GM19193 (cell line): ENCODE results near the gene TTYH1.

Experiments
- POLR2A ChIP-seq: IDR thresholded peaks from 4 replicates; pipeline ENCODE4 v1.6.1; 2011; ENCODE audit not compliant: insufficient read depth, insufficient read length; ENCODE audit errors: extremely low read depth

The TTYH1 gene

GRCh38 chr19:54393381-54393780 lies 21.9 kb upstream of the TTYH1 start:
- no peak for TF ChIP-seq POLR2A

GRCh38 chr19:54395685-54396084 lies 19.6 kb upstream of the TTYH1 start:
- no peak for TF ChIP-seq POLR2A

GRCh38 chr19:54399189-54399588 lies 16.1 kb upstream of the TTYH1 start:
- TF ChIP-seq POLR2A: no peak

GRCh38 chr19:54400913-54401312 lies 14.4 kb upstream of the TTYH1 start:
- TF ChIP-seq POLR2A: no peak

GRCh38 chr19:54403054-54403453 lies 12.2 kb upstream of the TTYH1 start:
- no peak for TF ChIP-seq POLR2A

GRCh38 chr19:54405628-54406027 lies 9.6 kb upstream of the TTYH1 start:
- no peak for TF ChIP-seq POLR2A

GRCh38 chr19:54407780-54408179 lies 7.5 kb upstream of the TTYH1 start:
- TF ChIP-seq POLR2A: no peak

GRCh38 chr19:54408456-54409026 lies 6.7 kb upstream of the TTYH1 start:
- TF ChIP-seq POLR2A: no peak

GRCh38 chr19:54411033-54411432 lies 4.2 kb upstream of the TTYH1 start:
- no peak for TF ChIP-seq POLR2A

- no peak for TF ChIP-seq POLR2A
Observed at GRCh38 chr19:54412877-54413276, 2.4 kb upstream of the TTYH1 start.

- TF ChIP-seq POLR2A: no peak
Observed at GRCh38 chr19:54414156-54414555, 1.1 kb upstream of the TTYH1 start.

GRCh38 chr19:54415901-54416673 lies 823 bp downstream of the TTYH1 start:
- no peak for TF ChIP-seq POLR2A

GRCh38 chr19:54416695-54417491 lies 1.6 kb downstream of the TTYH1 start:
- no peak for TF ChIP-seq POLR2A

GRCh38 chr19:54418030-54418929 lies 3.0 kb downstream of the TTYH1 start:
- TF ChIP-seq POLR2A: no peak

GRCh38 chr19:54418930-54419800 lies 3.9 kb downstream of the TTYH1 start:
- TF ChIP-seq POLR2A: no peak

- no peak for TF ChIP-seq POLR2A
Observed at GRCh38 chr19:54420068-54420382, 4.8 kb downstream of the TTYH1 start.
